ENCODE results near the gene PRRT1B. TPM values are rescaled to one million over a fixed set of nuclear protein-coding genes. Genes with fewer than 3 reads are reported as not detected.

Gene PRRT1B
- total and polyA plus RNA-seq, 2 donors (not counting 1 experiment from before 2014, with no cell fraction given) = not detected

- ChIA-PET POLR2A (no interaction called here), CTCF (no interaction called here)
- H3K9ac ChIP-seq (ENCODE audit: low read length) = no peak overlapping the region
Measured at GRCh38 chr9:131521822-131522221, 23.5 kb upstream of the PRRT1B start.

GRCh38 chr9:131522257-131523085, 22.9 kb upstream of the PRRT1B start:
- Histone ChIP-seq H3K4me2 (replicated peaks; ENCODE audit: low read depth, low read length, poor library complexity, severe bottlenecking) (no peak overlapping the region), H3K4me1 (ENCODE audit: control insufficient read depth in 2 of 2, insufficient read depth in 2 of 2, low read length in 2 of 2) (no peaks in the 10 kb centered on the region), H3K9me3 (ENCODE audit: control extremely low read depth in 1 of 3, control insufficient read depth in 2 of 3, insufficient read depth in 1 of 3, low read length in 2 of 3) (no peaks in the 10 kb centered on the region), H3K4me3 (ENCODE audit: control extremely low read depth in 1 of 5, extremely low read depth in 1 of 5, insufficient read depth in 1 of 5, low read depth in 2 of 5, low read length in 4 of 5) (no peak overlapping the region), H3K36me3 (replicated peaks in 1 of 2; ENCODE audit: control extremely low read depth in 1 of 2, control insufficient read depth in 1 of 2, extremely low read depth in 1 of 2, insufficient read depth in 2 of 2, low read length in 1 of 2) (peaks cover 0 to 85% of the 10 kb centered on the region in 2 experiments), H2AFZ (ENCODE audit: insufficient read depth, low read depth, low read length, poor library complexity, severe bottlenecking) (no peak overlapping the region), H3K79me2 (ENCODE audit: control insufficient read depth, insufficient read depth, low read length) (no peaks in the 10 kb centered on the region), H4K20me1 (ENCODE audit: control insufficient read depth, insufficient read depth, low read length, poor library complexity, severe bottlenecking) (no peaks in the 10 kb centered on the region), H3K27ac (ENCODE audit: low read length in 2 of 2) (no peak overlapping the region), H3K27me3 (replicated peaks in 1 of 4; ENCODE audit: control extremely low read depth in 1 of 4, control insufficient read depth in 3 of 4, insufficient read depth in 4 of 4, low read length in 3 of 4) (no peaks in the 10 kb centered on the region), H3K9ac (ENCODE audit: low read length) (no peak overlapping the region)
- Mint-ChIP-seq H3K27me3 (no peaks in the 10 kb centered on the region), H3K27ac (no peak overlapping the region), H3K9me3 (ENCODE audit: insufficient read depth) (no peaks in the 10 kb centered on the region), H3K4me1 (no peaks in the 10 kb centered on the region), H3K4me3 (no peak overlapping the region)
- ChIA-PET POLR2A (no interaction called here), CTCF (no interaction called here)
- DNase-seq (no peak), ATAC-seq (ENCODE audit: low read depth) (no peak)
- intact Hi-C loops (cut with micrococcal nuclease) = no loop called here
- WGBS (ENCODE audit: insufficient coverage) = 97% methylated on average over 27 of the region's 29 CpGs
- no peak for TF ChIP-seq EZH2 (IDR thresholded peaks at IDR 0.05; ENCODE audit: borderline replicate concordance, insufficient read depth, low read depth, low read length, poor library complexity, severe bottlenecking)
- TF ChIP-seq, protein P1, sequence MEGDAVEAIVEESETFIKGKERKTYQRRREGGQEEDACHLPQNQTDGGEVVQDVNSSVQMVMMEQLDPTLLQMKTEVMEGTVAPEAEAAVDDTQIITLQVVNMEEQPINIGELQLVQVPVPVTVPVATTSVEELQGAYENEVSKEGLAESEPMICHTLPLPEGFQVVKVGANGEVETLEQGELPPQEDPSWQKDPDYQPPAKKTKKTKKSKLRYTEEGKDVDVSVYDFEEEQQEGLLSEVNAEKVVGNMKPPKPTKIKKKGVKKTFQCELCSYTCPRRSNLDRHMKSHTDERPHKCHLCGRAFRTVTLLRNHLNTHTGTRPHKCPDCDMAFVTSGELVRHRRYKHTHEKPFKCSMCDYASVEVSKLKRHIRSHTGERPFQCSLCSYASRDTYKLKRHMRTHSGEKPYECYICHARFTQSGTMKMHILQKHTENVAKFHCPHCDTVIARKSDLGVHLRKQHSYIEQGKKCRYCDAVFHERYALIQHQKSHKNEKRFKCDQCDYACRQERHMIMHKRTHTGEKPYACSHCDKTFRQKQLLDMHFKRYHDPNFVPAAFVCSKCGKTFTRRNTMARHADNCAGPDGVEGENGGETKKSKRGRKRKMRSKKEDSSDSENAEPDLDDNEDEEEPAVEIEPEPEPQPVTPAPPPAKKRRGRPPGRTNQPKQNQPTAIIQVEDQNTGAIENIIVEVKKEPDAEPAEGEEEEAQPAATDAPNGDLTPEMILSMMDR (IDR thresholded peaks at IDR 0.05) = no peak

More at GRCh38 chr9:131521822-131522221, 23.5 kb upstream of the PRRT1B start:
- TF ChIP-seq, protein P1 (IDR thresholded peaks at IDR 0.05) = no peak
- TF ChIP-seq EZH2 (IDR thresholded peaks at IDR 0.05; ENCODE audit: borderline replicate concordance, insufficient read depth, low read depth, low read length, poor library complexity, severe bottlenecking) = no peak
- Histone ChIP-seq H3K36me3 (replicated peaks in 1 of 2; ENCODE audit: control extremely low read depth in 1 of 2, control insufficient read depth in 1 of 2, extremely low read depth in 1 of 2, insufficient read depth in 2 of 2, low read length in 1 of 2) (peaks cover 0 to 81% of the 10 kb centered on the region in 2 experiments), H4K20me1 (ENCODE audit: control insufficient read depth, insufficient read depth, low read length, poor library complexity, severe bottlenecking) (no peaks in the 10 kb centered on the region), H3K4me3 (ENCODE audit: control extremely low read depth in 1 of 5, extremely low read depth in 1 of 5, insufficient read depth in 1 of 5, low read depth in 2 of 5, low read length in 4 of 5) (no peak overlapping the region), H3K9me3 (ENCODE audit: control extremely low read depth in 1 of 3, control insufficient read depth in 2 of 3, insufficient read depth in 1 of 3, low read length in 2 of 3) (no peaks in the 10 kb centered on the region), H3K79me2 (ENCODE audit: control insufficient read depth, insufficient read depth, low read length) (no peaks in the 10 kb centered on the region), H3K27ac (ENCODE audit: low read length in 2 of 2) (no peak overlapping the region), H3K27me3 (replicated peaks in 1 of 4; ENCODE audit: control extremely low read depth in 1 of 4, control insufficient read depth in 3 of 4, insufficient read depth in 4 of 4, low read length in 3 of 4) (no peaks in the 10 kb centered on the region), H2AFZ (ENCODE audit: insufficient read depth, low read depth, low read length, poor library complexity, severe bottlenecking) (no peak overlapping the region), H3K4me2 (replicated peaks; ENCODE audit: low read depth, low read length, poor library complexity, severe bottlenecking) (no peak overlapping the region), H3K4me1 (ENCODE audit: control insufficient read depth in 2 of 2, insufficient read depth in 2 of 2, low read length in 2 of 2) (no peaks in the 10 kb centered on the region)
- H3K4me3 Mint-ChIP-seq = no peak overlapping the region
- no peak overlapping the region for H3K27ac Mint-ChIP-seq
- H3K9me3 Mint-ChIP-seq (ENCODE audit: insufficient read depth) = no peaks in the 10 kb centered on the region
- intact Hi-C loops (cut with micrococcal nuclease) = no loop called here
- H3K27me3 Mint-ChIP-seq = no peaks in the 10 kb centered on the region
- ATAC-seq (ENCODE audit: low read depth) (no peak), DNase-seq (no peak)
- 96% methylated on average over 12 of the region's 13 CpGs for WGBS (ENCODE audit: insufficient coverage)
- no peaks in the 10 kb centered on the region for H3K4me1 Mint-ChIP-seq
